GM21619 (cell line): ENCODE data around the gene DRC1.
"Not testable (repeated sequence)": the region's sequence is repeated elsewhere in the genome, so short reads cannot be mapped to it uniquely, and the experiment has no call there.

Experiments
- ATAC-seq: cut with Tn5 transposase; IDR thresholded peaks from one replicate; pipeline ENCODE4 v1.9.1; 2021; ENCODE audit not compliant: unreplicated experiment

DRC1 gene

GRCh38 chr2:26462100-26462499, 60.4 kb downstream of the DRC1 start:
- no peak for ATAC-seq

DNA sequence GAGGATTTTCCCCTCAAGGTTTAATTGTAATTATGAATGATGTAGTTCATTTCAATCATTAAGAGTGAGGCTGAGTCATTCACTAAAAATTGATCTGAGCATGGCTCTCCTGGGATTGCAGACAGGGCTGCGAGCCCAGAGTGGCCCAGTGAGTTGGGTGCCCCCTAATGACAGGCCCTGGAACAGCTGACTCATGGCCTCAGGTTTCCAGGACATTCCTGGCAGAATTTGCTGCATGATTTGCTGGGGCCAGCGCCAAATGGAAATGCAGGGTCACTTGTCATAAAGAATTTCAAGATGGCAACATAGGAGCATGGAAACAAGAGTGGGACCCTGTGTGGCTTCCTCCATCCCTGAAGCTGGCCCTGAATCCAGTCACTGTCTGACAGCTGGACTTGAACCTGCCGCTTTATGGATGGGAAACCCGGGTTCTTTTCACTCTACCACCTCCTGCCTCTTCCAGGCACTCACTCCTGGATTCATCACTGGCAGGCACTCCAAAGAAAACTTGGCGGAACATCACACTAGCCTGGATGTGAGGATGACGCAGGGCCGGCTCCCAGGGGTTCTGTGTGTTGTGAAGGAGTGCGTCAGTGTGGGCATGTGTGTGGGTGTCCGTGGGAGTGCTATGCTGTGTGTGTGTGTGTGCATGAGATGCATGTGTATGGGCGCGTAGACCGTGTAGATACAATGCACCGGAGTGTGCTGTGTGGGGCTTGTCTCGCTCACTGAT, 61.0 kb downstream of the DRC1 start:
- ATAC-seq: no peak

GRCh38 chr2:26463244-26464192, 61.8 kb downstream of the DRC1 start:
- no peak for ATAC-seq

DNA sequence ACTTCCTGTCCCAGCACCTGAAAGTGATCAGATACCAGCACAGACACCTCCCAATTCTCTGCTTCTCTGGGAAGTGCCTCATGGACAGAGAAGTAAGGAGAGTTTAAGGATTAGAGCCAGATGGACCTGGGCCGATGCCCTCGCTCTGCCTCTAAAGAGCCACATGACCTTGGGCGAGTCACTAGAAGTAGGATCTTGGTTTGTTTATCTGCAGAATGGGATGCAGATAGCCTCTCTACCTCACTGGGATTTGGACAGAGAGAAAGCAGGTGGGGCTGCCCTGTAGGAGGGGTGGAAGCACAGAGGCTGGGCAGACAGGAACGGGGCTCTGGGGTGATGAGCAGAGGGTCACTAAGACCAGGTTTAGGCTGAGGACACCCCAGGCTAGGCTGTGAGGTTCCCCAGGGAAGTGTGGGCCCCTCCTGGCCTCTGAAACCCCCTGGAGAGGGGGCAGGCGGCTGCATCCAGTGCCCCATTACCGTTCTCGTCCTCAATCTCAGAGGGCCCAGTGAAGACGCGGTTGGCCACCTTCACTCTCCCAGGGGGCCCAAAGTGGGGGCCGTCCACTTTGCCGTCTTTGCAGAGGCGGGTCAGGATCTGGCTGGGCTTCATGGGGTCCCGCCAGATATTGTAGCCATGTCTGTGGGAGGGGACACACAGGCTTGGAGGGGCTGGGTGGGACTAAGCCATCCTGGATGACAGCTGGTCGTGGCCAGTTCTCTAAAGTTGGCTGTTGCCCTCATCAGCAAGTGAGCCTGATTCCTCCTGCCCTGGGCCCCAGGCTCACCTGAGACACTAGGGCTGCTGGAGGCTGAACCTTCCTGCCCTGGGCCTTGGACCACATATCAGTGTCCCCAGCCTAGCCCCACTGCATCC, 62.9 kb downstream of the DRC1 start:
- no peak for ATAC-seq

DNA sequence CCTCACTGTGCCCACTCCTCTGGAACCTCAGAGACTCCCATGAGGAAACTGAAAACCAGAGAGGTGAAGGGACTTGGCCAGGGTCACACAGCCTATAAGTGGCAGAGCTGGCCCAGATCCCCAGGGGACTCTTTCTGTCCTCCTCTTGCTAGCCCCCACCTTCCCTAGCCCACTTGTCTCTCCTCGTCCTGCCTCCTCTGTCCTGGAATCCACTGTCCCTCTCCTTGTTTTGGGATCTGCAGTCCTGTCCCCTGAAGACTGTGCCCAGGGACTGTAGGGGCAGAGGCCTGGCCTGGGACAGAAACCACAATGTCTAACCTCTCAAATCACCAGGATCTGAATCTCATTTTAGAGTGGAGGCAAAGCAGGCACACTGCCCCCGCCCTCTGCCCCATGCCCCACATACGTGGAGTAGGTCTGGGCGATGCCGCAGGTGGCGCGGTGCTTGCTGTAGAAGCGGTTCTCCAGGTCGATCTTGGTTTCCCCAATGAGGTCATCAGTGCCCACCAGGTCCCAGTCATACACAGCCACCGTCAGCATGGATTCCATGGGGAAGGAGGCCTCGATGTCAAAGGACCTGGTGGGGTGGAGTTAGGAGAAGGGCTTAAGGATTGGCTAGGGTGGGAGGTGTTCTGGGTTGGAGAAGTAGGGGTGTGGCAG, 63.7 kb downstream of the DRC1 start:
- no peak for ATAC-seq

- no peak for ATAC-seq
Observed at GRCh38 chr2:26465981-26466471, 64.3 kb downstream of the DRC1 start.

DNA sequence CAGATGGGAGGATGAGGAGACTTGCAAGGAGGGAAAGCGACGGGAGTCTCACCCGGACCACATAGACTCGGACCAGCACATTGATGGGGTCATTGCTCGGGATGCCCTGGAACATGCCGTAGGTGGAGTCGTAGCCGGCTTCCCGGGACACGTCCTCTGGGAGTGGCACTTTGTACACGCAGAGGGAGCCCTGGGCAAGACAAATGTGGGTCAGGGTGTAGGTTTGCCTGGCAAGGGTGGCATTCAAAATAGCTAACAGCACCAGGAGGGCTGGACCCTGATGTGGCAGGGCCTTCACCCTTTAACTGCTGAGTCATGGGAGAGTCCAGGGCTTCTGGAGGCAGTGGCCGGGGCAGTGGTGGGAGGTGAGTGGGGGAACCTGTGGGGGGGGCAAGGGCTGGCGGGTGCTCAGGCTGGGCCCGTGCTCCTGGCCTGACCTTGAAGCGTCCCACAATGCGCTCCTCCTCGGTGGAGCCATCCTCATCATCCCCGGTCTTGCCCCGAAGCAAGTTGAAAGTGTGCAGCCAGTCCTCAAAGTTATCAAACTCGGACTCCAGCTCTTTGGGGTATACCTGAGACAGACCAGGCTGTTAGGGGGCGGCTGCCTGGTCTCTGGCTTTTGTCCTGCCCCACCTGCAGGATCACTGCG, 65.1 kb downstream of the DRC1 start:
- no peak for ATAC-seq

DNA sequence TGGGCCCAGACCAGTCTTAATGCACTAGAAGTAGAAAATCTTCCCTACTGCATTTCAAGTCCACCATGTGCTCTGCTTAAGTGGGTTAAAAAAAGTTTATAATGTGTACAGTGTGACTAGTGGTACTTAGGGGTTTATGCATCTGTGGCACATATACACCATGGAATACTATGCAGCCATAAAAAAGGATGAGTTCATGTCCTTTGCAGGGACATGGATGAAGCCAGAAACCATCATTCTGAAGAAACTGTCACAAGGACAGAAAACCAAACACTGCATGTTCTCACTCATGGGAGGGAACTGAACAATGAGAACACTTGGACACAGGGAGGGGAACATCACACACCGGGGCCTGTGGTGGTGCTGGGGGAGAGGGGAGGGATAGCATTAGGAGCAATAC, 66.8 kb downstream of the DRC1 start:
- not testable (repeated sequence) for ATAC-seq

GRCh38 chr2:26469092-26469710, 67.5 kb downstream of the DRC1 start:
- ATAC-seq: no peak

GRCh38 chr2:26469955-26470354, 68.2 kb downstream of the DRC1 start:
- ATAC-seq: no peak

DNA sequence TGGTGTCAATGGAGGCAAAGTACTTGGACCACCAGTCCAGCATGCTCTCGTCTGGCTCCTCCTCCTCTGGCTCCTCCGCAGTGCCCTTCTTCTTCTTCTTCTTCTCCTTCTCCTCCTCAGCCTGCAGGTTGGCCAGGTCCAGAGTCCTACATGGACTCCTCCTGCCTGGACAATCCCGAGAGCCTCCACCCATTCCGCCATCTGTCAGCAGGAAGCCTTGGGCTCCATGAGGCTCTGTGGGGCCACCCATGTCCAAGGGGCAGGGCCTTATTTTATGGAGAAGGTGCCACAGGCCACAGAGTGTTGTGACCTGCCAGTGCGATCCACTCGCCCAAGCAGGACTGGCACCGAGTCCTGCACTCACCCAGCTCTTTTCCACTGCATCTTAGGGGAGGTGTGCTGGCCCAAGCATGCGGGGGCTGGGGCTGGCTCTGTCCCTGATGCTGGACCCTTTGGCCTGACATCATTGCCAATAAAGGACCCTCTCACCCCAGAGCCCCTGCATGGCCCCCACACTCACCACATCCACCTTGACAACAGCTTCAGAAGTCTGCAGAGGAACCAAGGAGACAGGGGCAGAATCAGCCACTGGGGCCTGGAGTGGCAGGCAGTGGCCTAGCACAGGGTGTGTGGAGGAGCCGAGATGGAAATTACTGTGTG, 69.0 kb downstream of the DRC1 start:
- no peak for ATAC-seq

DNA sequence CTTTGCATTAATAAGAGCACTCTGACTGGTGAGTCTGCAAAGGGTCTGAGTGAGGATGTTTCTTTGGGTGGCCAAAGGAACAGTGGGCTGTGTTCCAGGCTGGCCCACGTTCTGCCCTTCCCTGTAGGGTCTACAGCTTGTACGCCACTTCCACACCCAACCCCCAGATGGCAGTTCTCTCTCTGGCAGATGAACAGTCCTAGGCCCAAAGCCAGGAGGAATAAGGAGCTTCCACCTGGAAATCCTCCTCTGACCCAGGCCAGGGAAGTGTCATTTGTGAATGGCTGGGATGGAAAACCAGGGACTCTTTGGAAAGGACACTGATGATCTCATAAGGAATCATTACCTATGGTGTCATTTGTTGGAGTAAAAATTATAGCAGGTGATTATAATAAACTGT, 69.6 kb downstream of the DRC1 start:
- ATAC-seq: no peak

DNA sequence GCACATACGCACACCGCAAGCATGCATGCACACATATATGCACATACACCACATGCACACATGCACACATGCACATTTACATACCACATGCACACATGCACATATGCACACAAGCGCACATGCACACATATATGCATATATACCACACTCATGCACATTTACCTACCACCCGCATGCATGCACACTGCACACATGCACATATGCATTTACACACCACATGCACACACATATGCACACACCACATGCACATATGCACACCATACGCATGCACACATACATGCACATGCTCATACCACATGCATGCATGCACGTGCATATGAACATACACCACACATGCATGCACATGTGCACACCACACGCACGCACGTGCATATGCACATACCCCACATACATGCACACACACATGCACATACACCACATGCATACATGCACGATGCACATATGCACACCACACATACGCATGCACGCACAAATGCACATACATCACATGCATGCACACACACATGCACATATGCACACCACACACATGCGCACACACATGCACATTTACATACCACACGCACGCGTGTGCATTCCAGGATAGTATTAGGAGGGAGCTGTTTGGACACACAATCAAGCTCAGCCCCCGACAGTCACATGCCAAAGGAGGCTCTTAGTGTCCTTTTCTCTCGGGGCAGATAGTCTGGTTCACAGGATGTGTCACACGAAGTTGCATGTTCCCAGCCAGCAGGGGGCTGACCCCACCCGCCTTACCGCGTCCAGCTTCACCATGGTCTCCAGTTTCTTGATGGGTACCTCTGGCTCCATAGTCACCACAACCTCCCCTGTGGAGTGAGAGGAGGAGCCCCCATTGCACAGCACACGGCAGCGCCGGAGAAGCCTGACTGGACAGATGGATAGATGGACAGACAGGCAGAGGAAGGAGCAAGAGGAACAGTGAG, 70.3 kb downstream of the DRC1 start:
- no peak for ATAC-seq

DNA sequence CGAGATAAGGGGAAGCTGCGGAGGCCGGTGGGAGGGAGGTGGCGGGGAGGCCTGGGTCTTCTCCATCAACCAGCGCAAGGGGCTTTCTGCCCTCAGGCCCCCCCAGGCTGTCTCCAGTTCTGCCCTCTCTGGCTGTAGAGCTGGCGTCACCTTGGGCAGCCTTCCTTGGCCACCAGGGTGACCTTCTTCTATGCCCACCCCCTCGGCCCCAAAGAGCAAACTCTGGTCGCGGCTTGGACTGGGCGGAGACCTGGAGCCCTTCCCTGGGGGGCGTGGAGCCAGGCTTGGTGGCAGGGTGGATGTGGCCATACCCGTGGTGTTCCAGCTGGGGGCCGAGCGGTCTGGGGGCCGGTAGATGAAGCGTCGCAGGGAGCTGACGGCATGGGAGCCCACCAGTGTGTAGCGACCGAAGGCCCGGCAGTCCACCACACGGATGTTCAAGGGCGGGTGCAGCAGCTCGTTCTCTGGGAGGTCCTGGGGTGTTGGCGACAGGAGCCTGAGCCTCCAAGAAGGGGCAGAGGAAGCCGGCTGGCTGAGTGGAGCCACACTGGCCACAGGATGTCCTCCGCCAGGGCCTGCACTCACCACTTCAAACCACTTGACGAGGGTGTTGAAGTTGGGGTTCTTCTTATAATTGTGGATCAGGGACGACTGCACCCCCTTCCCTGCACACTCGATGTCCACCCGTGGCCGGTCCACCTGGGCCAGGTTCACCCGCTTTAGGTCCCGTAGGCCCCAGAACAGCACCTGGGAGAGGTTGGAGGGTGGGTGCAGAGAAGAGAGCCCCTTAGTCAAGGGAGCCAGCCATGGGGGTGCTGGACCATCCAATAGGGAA, 71.3 kb downstream of the DRC1 start:
- ATAC-seq: no peak

DNA sequence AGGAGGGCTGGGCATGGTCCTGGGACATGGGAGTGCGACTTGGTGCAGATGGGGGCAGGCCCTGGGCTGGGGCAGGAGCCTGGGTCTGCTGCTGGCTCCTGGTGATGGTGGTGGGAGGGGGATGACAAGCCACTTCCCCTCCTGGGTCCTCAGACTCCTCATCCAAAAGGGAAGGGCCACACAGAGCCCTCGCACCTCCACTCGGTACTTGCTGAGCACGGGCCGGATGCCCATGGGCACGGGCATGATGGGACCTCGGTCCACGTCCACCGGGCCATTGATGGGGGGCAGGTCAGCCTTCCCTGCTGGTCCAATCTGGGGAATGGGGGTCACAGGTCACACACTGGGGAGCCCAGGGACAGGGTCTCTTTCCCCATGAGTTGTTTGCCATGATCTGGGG, 72.1 kb downstream of the DRC1 start:
- no peak for ATAC-seq

- ATAC-seq: no peak
Observed at GRCh38 chr2:26474261-26474785, 72.6 kb downstream of the DRC1 start.

GRCh38 chr2:26475037-26475436, 73.3 kb downstream of the DRC1 start:
- no peak for ATAC-seq
